ENCODE data around the gene IGLL1. TPM values are rescaled to one million over a fixed set of nuclear protein-coding genes. Genes with fewer than 3 reads are reported as not detected.
"Not testable (repeated sequence)": the region's sequence is repeated elsewhere in the genome, so short reads cannot be mapped to it uniquely, and the experiment has no call there.

The IGLL1 gene
- total RNA-seq, 1 donor from 2014 or later, result not detected

GRCh38 chr22:23565305-23565914 is 14.7 kb downstream of the IGLL1 start:
- Histone ChIP-seq H3K27ac (ENCODE audit: low read depth, low read length) (no peak overlapping the region), H3K9ac (ENCODE audit: low read depth in 1 of 3, low read length in 3 of 3) (no peak overlapping the region), H3K27me3 (ENCODE audit: control insufficient read depth in 3 of 3, insufficient read depth in 3 of 3, low read length in 3 of 3) (peaks cover 37 to 47% (median 37%) of the 10 kb centered on the region in 3 donors), H3K4me1 (ENCODE audit: control insufficient read depth in 3 of 3, insufficient read depth in 3 of 3, low read length in 3 of 3) (peaks cover 0 to 9% (median 5%) of the 10 kb centered on the region in 3 donors), H3K36me3 (ENCODE audit: control insufficient read depth in 3 of 3, insufficient read depth in 3 of 3, low read length in 3 of 3) (no peaks in the 10 kb centered on the region), H3K9me3 (ENCODE audit: control insufficient read depth in 3 of 3, low read length in 3 of 3) (no peaks in the 10 kb centered on the region), H3K4me3 (ENCODE audit: low read length in 3 of 3) (no peak overlapping the region)

DNA sequence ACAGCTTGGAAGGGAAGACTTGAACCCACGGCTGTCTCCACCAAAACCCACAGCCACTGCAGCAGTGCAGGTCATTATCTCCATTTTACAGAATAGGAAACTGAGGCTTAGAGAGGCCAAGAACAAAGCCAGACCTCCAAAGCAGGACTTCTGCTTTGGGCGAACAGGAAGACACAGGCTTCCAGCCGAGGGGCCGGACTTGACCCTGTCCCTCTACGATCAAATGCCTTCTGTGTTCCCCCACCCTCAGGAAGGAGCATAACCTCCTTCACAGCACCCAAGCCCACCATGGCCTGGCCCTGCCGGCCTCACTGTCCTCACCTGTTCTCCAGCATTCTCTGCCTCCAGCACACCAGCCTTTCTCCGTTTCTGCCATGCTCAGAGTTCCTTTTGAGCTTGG is 15.8 kb downstream of the IGLL1 start:
- Histone ChIP-seq H3K4me1 (ENCODE audit: control insufficient read depth in 3 of 3, insufficient read depth in 3 of 3, low read length in 3 of 3) (peaks cover 0 to 9% (median 5%) of the 10 kb centered on the region in 3 donors), H3K4me3 (ENCODE audit: low read length in 3 of 3) (no peak overlapping the region), H3K9me3 (ENCODE audit: control insufficient read depth in 3 of 3, low read length in 3 of 3) (no peaks in the 10 kb centered on the region), H3K27ac (ENCODE audit: low read depth, low read length) (no peak overlapping the region), H3K36me3 (ENCODE audit: control insufficient read depth in 3 of 3, insufficient read depth in 3 of 3, low read length in 3 of 3) (no peaks in the 10 kb centered on the region), H3K9ac (ENCODE audit: low read depth in 1 of 3, low read length in 3 of 3) (no peak overlapping the region), H3K27me3 (ENCODE audit: control insufficient read depth in 3 of 3, insufficient read depth in 3 of 3, low read length in 3 of 3) (peaks cover 37 to 44% (median 37%) of the 10 kb centered on the region in 3 donors)

DNA sequence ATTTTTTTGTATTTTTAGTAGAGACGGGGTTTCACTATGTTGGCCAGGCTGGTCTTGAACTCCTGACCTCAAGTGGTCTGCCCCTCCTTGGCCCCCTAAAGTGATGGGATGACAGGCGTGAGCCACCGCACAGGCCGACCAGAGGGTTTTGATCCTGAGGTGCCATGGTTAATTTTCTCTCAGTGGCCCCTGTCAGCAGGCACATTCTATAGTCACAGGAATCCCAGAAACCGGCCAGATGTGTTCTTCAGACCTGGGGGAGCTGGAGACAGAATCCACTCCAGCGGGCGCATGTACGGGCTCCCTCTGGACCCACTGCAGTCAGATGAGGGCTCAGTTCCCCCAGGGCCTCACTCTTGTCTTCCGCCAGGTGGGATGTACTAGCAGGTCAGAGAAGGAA is 17.0 kb downstream of the IGLL1 start:
- H3K27ac ChIP-seq (ENCODE audit: low read depth, low read length), result no peak overlapping the region
- no peak overlapping the region for H3K9ac ChIP-seq (ENCODE audit: low read depth in 1 of 3, low read length in 3 of 3)
- H3K36me3 ChIP-seq (ENCODE audit: control insufficient read depth in 3 of 3, insufficient read depth in 3 of 3, low read length in 3 of 3), result no peaks in the 10 kb centered on the region
- peaks cover 0 to 9% (median 5%) of the 10 kb centered on the region in 3 donors for H3K4me1 ChIP-seq (ENCODE audit: control insufficient read depth in 3 of 3, insufficient read depth in 3 of 3, low read length in 3 of 3)
- H3K9me3 ChIP-seq (ENCODE audit: control insufficient read depth in 3 of 3, low read length in 3 of 3), result no peaks in the 10 kb centered on the region
- H3K27me3 ChIP-seq (ENCODE audit: control insufficient read depth in 3 of 3, insufficient read depth in 3 of 3, low read length in 3 of 3), result peaks cover 37 to 43% (median 37%) of the 10 kb centered on the region in 3 donors
- H3K4me3 ChIP-seq (ENCODE audit: low read length in 3 of 3), result no peak overlapping the region

GRCh38 chr22:23562186-23562585 is 17.9 kb downstream of the IGLL1 start:
- no peak overlapping the region for H3K4me3 ChIP-seq (ENCODE audit: low read length in 3 of 3)
- H3K9me3 ChIP-seq (ENCODE audit: control insufficient read depth in 3 of 3, low read length in 3 of 3), result no peaks in the 10 kb centered on the region
- no peak overlapping the region for H3K9ac ChIP-seq (ENCODE audit: low read depth in 1 of 3, low read length in 3 of 3)
- no peak overlapping the region for H3K27ac ChIP-seq (ENCODE audit: low read depth, low read length)
- peaks cover 33 to 45% (median 34%) of the 10 kb centered on the region in 3 donors for H3K27me3 ChIP-seq (ENCODE audit: control insufficient read depth in 3 of 3, insufficient read depth in 3 of 3, low read length in 3 of 3)
- H3K36me3 ChIP-seq (ENCODE audit: control insufficient read depth in 3 of 3, insufficient read depth in 3 of 3, low read length in 3 of 3), result no peaks in the 10 kb centered on the region
- H3K4me1 ChIP-seq (ENCODE audit: control insufficient read depth in 3 of 3, insufficient read depth in 3 of 3, low read length in 3 of 3), result peaks cover 0 to 9% (median 5%) of the 10 kb centered on the region in 3 donors

GRCh38 chr22:23561025-23561510 is 19.0 kb downstream of the IGLL1 start:
- H3K4me3 ChIP-seq (ENCODE audit: low read length in 3 of 3), result not testable (repeated sequence)
- H3K27me3 ChIP-seq (ENCODE audit: control insufficient read depth in 3 of 3, insufficient read depth in 3 of 3, low read length in 3 of 3), result peaks cover 32 to 46% (median 33%) of the 10 kb centered on the region in 3 donors

GRCh38 chr22:23560215-23560614 is 19.9 kb downstream of the IGLL1 start:
- H3K36me3 ChIP-seq (ENCODE audit: control insufficient read depth in 3 of 3, insufficient read depth in 3 of 3, low read length in 3 of 3); H3K4me3 ChIP-seq (ENCODE audit: low read length in 3 of 3); H3K4me1 ChIP-seq (ENCODE audit: control insufficient read depth in 3 of 3, insufficient read depth in 3 of 3, low read length in 3 of 3); H3K27ac ChIP-seq (ENCODE audit: low read depth, low read length); H3K9me3 ChIP-seq (ENCODE audit: control insufficient read depth in 3 of 3, low read length in 3 of 3); H3K9ac ChIP-seq (ENCODE audit: low read depth in 1 of 3, low read length in 3 of 3): not testable (repeated sequence)
- H3K27me3 ChIP-seq (ENCODE audit: control insufficient read depth in 3 of 3, insufficient read depth in 3 of 3, low read length in 3 of 3), result peaks cover 23 to 43% (median 30%) of the 10 kb centered on the region in 3 donors

More at GRCh38 chr22:23561025-23561510, 19.0 kb downstream of the IGLL1 start:
- not testable (repeated sequence) for H3K4me1 ChIP-seq (ENCODE audit: control insufficient read depth in 3 of 3, insufficient read depth in 3 of 3, low read length in 3 of 3); H3K9me3 ChIP-seq (ENCODE audit: control insufficient read depth in 3 of 3, low read length in 3 of 3); H3K9ac ChIP-seq (ENCODE audit: low read depth in 1 of 3, low read length in 3 of 3); H3K36me3 ChIP-seq (ENCODE audit: control insufficient read depth in 3 of 3, insufficient read depth in 3 of 3, low read length in 3 of 3); H3K27ac ChIP-seq (ENCODE audit: low read depth, low read length)

- H3K9me3 ChIP-seq (ENCODE audit: control insufficient read depth in 3 of 3, low read length in 3 of 3), result no peaks in the 10 kb centered on the region
These were observed 22.6 kb downstream of the IGLL1 start for GRCh38 chr22:23557467-23557866.

DNA sequence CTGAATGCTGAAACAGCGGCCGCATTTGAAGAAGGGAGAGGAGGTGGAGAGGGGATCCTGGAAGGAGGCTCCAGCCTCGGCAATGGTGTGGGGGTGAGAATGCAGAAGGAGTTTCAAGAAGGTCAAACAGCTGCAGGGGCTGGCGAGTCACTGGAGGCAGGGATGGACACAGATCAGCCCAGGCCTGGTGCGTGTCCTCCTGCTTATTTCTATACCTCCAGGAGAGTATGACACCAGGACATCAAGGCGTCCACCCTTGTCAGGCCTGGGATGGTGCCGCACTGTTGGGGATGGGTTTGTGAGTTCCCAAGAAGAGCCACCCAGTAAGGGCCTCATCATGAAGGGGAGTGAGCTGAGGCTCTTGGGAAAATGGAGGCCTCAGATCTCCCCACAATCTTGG is 23.1 kb downstream of the IGLL1 start:
- Histone ChIP-seq H3K9me3 (ENCODE audit: control insufficient read depth in 3 of 3, low read length in 3 of 3) (no peaks in the 10 kb centered on the region), H3K27ac (ENCODE audit: low read depth, low read length) (no peak overlapping the region), H3K4me3 (ENCODE audit: low read length in 3 of 3) (no peak overlapping the region), H3K4me1 (ENCODE audit: control insufficient read depth in 3 of 3, insufficient read depth in 3 of 3, low read length in 3 of 3) (no peaks in the 10 kb centered on the region), H3K36me3 (ENCODE audit: control insufficient read depth in 3 of 3, insufficient read depth in 3 of 3, low read length in 3 of 3) (no peaks in the 10 kb centered on the region), H3K27me3 (ENCODE audit: control insufficient read depth in 3 of 3, insufficient read depth in 3 of 3, low read length in 3 of 3) (peaks cover 5 to 35% (median 32%) of the 10 kb centered on the region in 3 donors), H3K9ac (ENCODE audit: low read depth in 1 of 3, low read length in 3 of 3) (no peak overlapping the region)

More at GRCh38 chr22:23557467-23557866, 22.6 kb downstream of the IGLL1 start:
- H3K36me3 ChIP-seq (ENCODE audit: control insufficient read depth in 3 of 3, insufficient read depth in 3 of 3, low read length in 3 of 3), result no peaks in the 10 kb centered on the region
- no peak overlapping the region for H3K9ac ChIP-seq (ENCODE audit: low read depth in 1 of 3, low read length in 3 of 3)
- no peaks in the 10 kb centered on the region for H3K4me1 ChIP-seq (ENCODE audit: control insufficient read depth in 3 of 3, insufficient read depth in 3 of 3, low read length in 3 of 3)
- H3K4me3 ChIP-seq (ENCODE audit: low read length in 3 of 3), result no peak overlapping the region
- no peak overlapping the region for H3K27ac ChIP-seq (ENCODE audit: low read depth, low read length)
- peaks cover 8 to 37% (median 35%) of the 10 kb centered on the region in 3 donors for H3K27me3 ChIP-seq (ENCODE audit: control insufficient read depth in 3 of 3, insufficient read depth in 3 of 3, low read length in 3 of 3)

DNA sequence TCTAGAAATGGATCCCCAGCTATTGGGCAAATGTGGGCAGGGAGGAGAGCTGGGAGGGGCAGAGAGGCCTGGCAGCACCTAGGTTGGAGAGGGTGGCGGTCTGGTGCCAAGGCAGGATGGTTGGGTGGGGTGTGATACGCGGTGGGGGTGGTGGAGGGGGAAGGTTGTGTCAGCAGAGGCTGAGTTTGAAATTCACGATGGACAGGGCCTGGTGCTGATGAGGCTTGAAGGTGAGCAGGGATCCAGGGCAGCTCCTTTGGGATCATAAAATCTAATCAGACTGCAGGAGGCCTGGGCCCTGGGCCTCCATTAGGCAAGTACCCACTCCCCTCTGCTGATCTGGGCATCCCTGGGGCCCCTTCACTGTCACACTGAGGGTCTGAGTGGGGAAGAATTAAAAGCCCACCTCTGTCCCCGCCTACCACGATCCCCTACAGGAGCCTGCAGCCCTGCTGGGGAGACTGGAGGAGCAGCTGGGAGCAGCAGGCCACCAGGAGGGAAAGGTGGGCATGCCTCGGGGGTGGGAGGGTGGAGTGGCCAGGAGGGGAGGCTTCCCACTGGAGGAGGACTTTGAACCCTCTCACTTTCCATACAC is 24.0 kb downstream of the IGLL1 start:
- no peaks in the 10 kb centered on the region for H3K4me1 ChIP-seq (ENCODE audit: control insufficient read depth in 3 of 3, insufficient read depth in 3 of 3, low read length in 3 of 3)
- peaks cover 0 to 31% (median 30%) of the 10 kb centered on the region in 3 donors for H3K27me3 ChIP-seq (ENCODE audit: control insufficient read depth in 3 of 3, insufficient read depth in 3 of 3, low read length in 3 of 3)
- H3K36me3 ChIP-seq (ENCODE audit: control insufficient read depth in 3 of 3, insufficient read depth in 3 of 3, low read length in 3 of 3), result no peaks in the 10 kb centered on the region
- no peak overlapping the region for H3K4me3 ChIP-seq (ENCODE audit: low read length in 3 of 3)
- H3K9ac ChIP-seq (ENCODE audit: low read depth in 1 of 3, low read length in 3 of 3), result no peak overlapping the region
- no peak overlapping the region for H3K27ac ChIP-seq (ENCODE audit: low read depth, low read length)
- H3K9me3 ChIP-seq (ENCODE audit: control insufficient read depth in 3 of 3, low read length in 3 of 3), result no peaks in the 10 kb centered on the region

DNA sequence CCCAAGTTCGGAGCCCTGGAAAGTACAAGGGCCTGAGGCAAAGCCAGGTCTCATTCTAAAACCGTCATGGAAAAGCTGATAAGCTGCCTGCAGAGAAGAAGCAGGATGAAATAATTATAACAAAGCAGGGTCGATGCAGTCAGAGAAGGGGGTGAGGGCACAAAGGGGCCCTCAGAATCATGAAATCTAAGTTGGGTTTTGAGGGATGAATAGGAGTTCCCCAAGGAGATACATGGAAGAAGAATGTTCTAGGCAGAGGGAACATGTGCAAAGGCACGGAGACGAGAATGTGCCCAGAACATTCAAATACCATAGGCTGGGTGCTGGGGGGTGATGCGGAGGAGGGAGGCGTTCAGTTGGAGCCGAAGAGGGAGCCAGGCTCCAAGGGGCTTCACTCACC is 25.0 kb downstream of the IGLL1 start:
- Histone ChIP-seq H3K36me3 (ENCODE audit: control insufficient read depth in 3 of 3, insufficient read depth in 3 of 3, low read length in 3 of 3) (no peaks in the 10 kb centered on the region), H3K4me3 (ENCODE audit: low read length in 3 of 3) (no peak overlapping the region), H3K4me1 (ENCODE audit: control insufficient read depth in 3 of 3, insufficient read depth in 3 of 3, low read length in 3 of 3) (no peaks in the 10 kb centered on the region), H3K27ac (ENCODE audit: low read depth, low read length) (no peak overlapping the region), H3K27me3 (ENCODE audit: control insufficient read depth in 3 of 3, insufficient read depth in 3 of 3, low read length in 3 of 3) (peaks cover 0 to 31% (median 30%) of the 10 kb centered on the region in 3 donors), H3K9ac (ENCODE audit: low read depth in 1 of 3, low read length in 3 of 3) (no peak overlapping the region), H3K9me3 (ENCODE audit: control insufficient read depth in 3 of 3, low read length in 3 of 3) (no peaks in the 10 kb centered on the region)
